MG63 (cell line): Measurements from ENCODE around the gene ZBTB7A. TPM values are rescaled to one million over a fixed set of nuclear protein-coding genes. Genes with fewer than 3 reads are reported as not detected.

ENCODE experiments used
- DNase-seq: peaks from one replicate; pipeline ENCODE4 v3.0.0-alpha.2; 2020
- H3K27me3 ChIP-seq: fragments of 250-450 bp; sonication (Bioruptor Pico); 2 replicates; pipeline ENCODE4 v1.5.1; 2020; ENCODE audit warnings: mild to moderate bottlenecking, moderate library complexity
- H3K36me3 ChIP-seq: fragments of 250-450 bp; sonication (Bioruptor Pico); 2 replicates; pipeline ENCODE4 v1.5.1; 2020; ENCODE audit warnings: mild to moderate bottlenecking, moderate library complexity
- H3K4me3 ChIP-seq: fragments of 250-450 bp; sonication (Bioruptor Pico); 2 replicates; pipeline ENCODE4 v1.5.1; 2020; ENCODE audit warnings: mild to moderate bottlenecking, moderate library complexity
- H3K9me3 ChIP-seq: fragments of 250-450 bp; sonication (Bioruptor Pico); 2 replicates; pipeline ENCODE4 v1.5.1; 2020; ENCODE audit warnings: mild to moderate bottlenecking, moderate library complexity
- total RNA-seq: library from RNA; depleted of rRNA; stranded (reverse); fragments of >200 nt; shearing (Covaris generic); gene quantifications from 2 replicates; pipeline ENCODE4 v1.2.3, GENCODE V29; 2014; ENCODE audit warnings: low replicate concordance

ZBTB7A gene
- total RNA-seq, 1 experiment from 2014 or later: 8.7 TPM

GRCh38 chr19:4062419-4063368, 4.0 kb downstream of the ZBTB7A start:
- no peak for DNase-seq
- Histone ChIP-seq H3K36me3 (peaks cover 17% of the 10 kb centered on the region), H3K27me3 (no peaks in the 10 kb centered on the region), H3K9me3 (no peaks in the 10 kb centered on the region), H3K4me3 (no peak overlapping the region)

GRCh38 chr19:4061683-4062418, 4.8 kb downstream of the ZBTB7A start:
- Histone ChIP-seq H3K4me3 (no peak overlapping the region), H3K9me3 (no peaks in the 10 kb centered on the region), H3K27me3 (no peaks in the 10 kb centered on the region), H3K36me3 (peaks cover 17% of the 10 kb centered on the region)
- DNase-seq: no peak

GRCh38 chr19:4061178-4061682, 5.5 kb downstream of the ZBTB7A start:
- peak; percentile 33 for DNase-seq
- no peak overlapping the region for H3K4me3 ChIP-seq
- H3K27me3 ChIP-seq: no peaks in the 10 kb centered on the region
- H3K9me3 ChIP-seq: no peaks in the 10 kb centered on the region
- H3K36me3 ChIP-seq: peaks cover 21% of the 10 kb centered on the region

GRCh38 chr19:4060621-4061177, 6.0 kb downstream of the ZBTB7A start:
- H3K27me3 ChIP-seq: no peaks in the 10 kb centered on the region
- no peak for DNase-seq
- H3K4me3 ChIP-seq: no peak overlapping the region
- H3K9me3 ChIP-seq: no peaks in the 10 kb centered on the region
- peaks cover 21% of the 10 kb centered on the region for H3K36me3 ChIP-seq

- no peak for DNase-seq
- Histone ChIP-seq H3K4me3 (no peak overlapping the region), H3K9me3 (no peaks in the 10 kb centered on the region), H3K27me3 (no peaks in the 10 kb centered on the region), H3K36me3 (peaks cover 21% of the 10 kb centered on the region)
Observed at GRCh38 chr19:4059891-4060620, 6.6 kb downstream of the ZBTB7A start.

GRCh38 chr19:4059453-4059871, 7.2 kb downstream of the ZBTB7A start:
- no peaks in the 10 kb centered on the region for H3K27me3 ChIP-seq
- H3K36me3 ChIP-seq: peaks cover 19% of the 10 kb centered on the region
- DNase-seq: no peak
- H3K4me3 ChIP-seq: no peak overlapping the region
- no peaks in the 10 kb centered on the region for H3K9me3 ChIP-seq

- H3K9me3 ChIP-seq: no peaks in the 10 kb centered on the region
- no peak for DNase-seq
- peaks cover 14% of the 10 kb centered on the region for H3K36me3 ChIP-seq
- no peak overlapping the region for H3K4me3 ChIP-seq
- H3K27me3 ChIP-seq: no peaks in the 10 kb centered on the region
Observed at GRCh38 chr19:4058693-4059452, 7.8 kb downstream of the ZBTB7A start.

GRCh38 chr19:4057931-4058692, 8.6 kb downstream of the ZBTB7A start:
- Histone ChIP-seq H3K4me3 (no peak overlapping the region), H3K9me3 (no peaks in the 10 kb centered on the region), H3K27me3 (no peaks in the 10 kb centered on the region), H3K36me3 (peaks cover 9% of the 10 kb centered on the region)
- DNase-seq: peak; percentile 87

GRCh38 chr19:4055209-4055552, 11.5 kb downstream of the ZBTB7A start:
- DNase-seq: no peak
- no peak overlapping the region for H3K4me3 ChIP-seq
- no peaks in the 10 kb centered on the region for H3K9me3 ChIP-seq

GRCh38 chr19:4054441-4055208, 12.1 kb downstream of the ZBTB7A start:
- DNase-seq: no peak
- peaks cover 16% of the 10 kb centered on the region for H3K36me3 ChIP-seq
- H3K4me3 ChIP-seq: no peak overlapping the region
- no peaks in the 10 kb centered on the region for H3K9me3 ChIP-seq
- no peaks in the 10 kb centered on the region for H3K27me3 ChIP-seq

More at GRCh38 chr19:4055209-4055552, 11.5 kb downstream of the ZBTB7A start:
- H3K36me3 ChIP-seq: peaks cover 16% of the 10 kb centered on the region
- H3K27me3 ChIP-seq: no peaks in the 10 kb centered on the region

GRCh38 chr19:4053423-4054324, 13.0 kb downstream of the ZBTB7A start:
- no peaks in the 10 kb centered on the region for H3K27me3 ChIP-seq
- no peak for DNase-seq
- H3K36me3 ChIP-seq: peaks cover 16% of the 10 kb centered on the region
- no peaks in the 10 kb centered on the region for H3K9me3 ChIP-seq
- H3K4me3 ChIP-seq: no peak overlapping the region

GRCh38 chr19:4052993-4053422, 13.7 kb downstream of the ZBTB7A start:
- Histone ChIP-seq H3K36me3 (peaks cover 16% of the 10 kb centered on the region), H3K9me3 (no peaks in the 10 kb centered on the region), H3K4me3 (no peak overlapping the region), H3K27me3 (no peaks in the 10 kb centered on the region)
- no peak for DNase-seq

GRCh38 chr19:4052114-4052992, 14.3 kb downstream of the ZBTB7A start:
- Histone ChIP-seq H3K27me3 (no peaks in the 10 kb centered on the region), H3K4me3 (no peak overlapping the region), H3K36me3 (peaks cover 16% of the 10 kb centered on the region), H3K9me3 (no peaks in the 10 kb centered on the region)
- DNase-seq: peak; percentile 41
